Osteoblast (primary cell): Measurements from ENCODE around the gene CA5A. TPM values are rescaled to one million over a fixed set of nuclear protein-coding genes. Genes with fewer than 3 reads are reported as not detected.

Experiments used
- DNase-seq: peaks from one replicate; pipeline ENCODE4 v3.0.0; 2011; ENCODE audit warnings: low spot score, mixed read lengths; ENCODE audit not compliant: insufficient read length; ENCODE audit errors: missing footprints
- H2AFZ ChIP-seq: 2 replicates; pipeline ENCODE4 v1.6.0; 2011; ENCODE audit warnings: mild to moderate bottlenecking, low read length
- H3K27ac ChIP-seq: 2 replicates; pipeline ENCODE4 v1.5.1; 2011; ENCODE audit warnings: mild to moderate bottlenecking, low read depth, low read length, moderate library complexity
- H3K27me3 ChIP-seq: 2 replicates; pipeline ENCODE4 v1.6.0; 2012; ENCODE audit warnings: mild to moderate bottlenecking, control low read depth, inconsistent platforms, low read length, moderate library complexity; ENCODE audit not compliant: insufficient read depth
- H3K36me3 ChIP-seq: 2 replicates; pipeline ENCODE4 v1.5.1; 2011; ENCODE audit warnings: mild to moderate bottlenecking, low read length, control low read depth, moderate library complexity; ENCODE audit not compliant: insufficient read depth
- H3K4me1 ChIP-seq: 2 replicates; pipeline ENCODE4 v1.5.1; 2011; ENCODE audit warnings: mild to moderate bottlenecking, low read length, control low read depth, moderate library complexity; ENCODE audit not compliant: insufficient read depth
- H3K4me2 ChIP-seq: 2 replicates; pipeline ENCODE4 v1.6.0; 2011; ENCODE audit warnings: mild to moderate bottlenecking, low read length; ENCODE audit not compliant: insufficient read depth
- H3K4me3 ChIP-seq: fragments of 200-600 bp; sonication (generic); 3 replicates; pipeline ENCODE4 v1.5.1; 2012; ENCODE audit warnings: mild to moderate bottlenecking, low read length, inconsistent platforms; ENCODE audit not compliant: insufficient read depth
- H3K79me2 ChIP-seq: 2 replicates; pipeline ENCODE4 v1.6.0; 2012; ENCODE audit warnings: mild to moderate bottlenecking, low read length, control low read depth, inconsistent platforms; ENCODE audit not compliant: insufficient read depth
- H3K9me3 ChIP-seq: 2 replicates; pipeline ENCODE4 v1.5.1; 2011; ENCODE audit warnings: low read depth, low read length, control low read depth
- H4K20me1 ChIP-seq: 2 replicates; pipeline ENCODE4 v1.6.0; 2012; ENCODE audit warnings: mild to moderate bottlenecking, low read length, control low read depth; ENCODE audit not compliant: insufficient read depth
- total RNA-seq: library from RNA; depleted of rRNA; stranded (reverse); fragments of >200 nt; gene quantifications from 2 replicates; pipeline ENCODE4 v1.2.3, GENCODE V29; 2012
- TF ChIP-seq, protein P1 (sequence below): IDR thresholded peaks from 2 replicates; pipeline ENCODE4 v1.5.1; 2011; ENCODE audit warnings: mild to moderate bottlenecking, low read depth, low read length, moderate library complexity; ENCODE audit errors: extremely low read depth

The CA5A gene
- total RNA-seq, 1 donor: not detected

GRCh38 chr16:87929986-87930385 is 6.3 kb downstream of the CA5A start:
- no peak for DNase-seq
- Histone ChIP-seq H3K4me3 (no peak overlapping the region), H3K27ac (no peak overlapping the region), H4K20me1 (no peaks in the 10 kb centered on the region), H3K36me3 (no peaks in the 10 kb centered on the region), H3K9me3 (no peaks in the 10 kb centered on the region), H2AFZ (no peak overlapping the region), H3K4me1 (no peaks in the 10 kb centered on the region), H3K79me2 (no peaks in the 10 kb centered on the region), H3K4me2 (no peak overlapping the region), H3K27me3 (peaks cover 9% of the 10 kb centered on the region)
- TF ChIP-seq, protein P1, sequence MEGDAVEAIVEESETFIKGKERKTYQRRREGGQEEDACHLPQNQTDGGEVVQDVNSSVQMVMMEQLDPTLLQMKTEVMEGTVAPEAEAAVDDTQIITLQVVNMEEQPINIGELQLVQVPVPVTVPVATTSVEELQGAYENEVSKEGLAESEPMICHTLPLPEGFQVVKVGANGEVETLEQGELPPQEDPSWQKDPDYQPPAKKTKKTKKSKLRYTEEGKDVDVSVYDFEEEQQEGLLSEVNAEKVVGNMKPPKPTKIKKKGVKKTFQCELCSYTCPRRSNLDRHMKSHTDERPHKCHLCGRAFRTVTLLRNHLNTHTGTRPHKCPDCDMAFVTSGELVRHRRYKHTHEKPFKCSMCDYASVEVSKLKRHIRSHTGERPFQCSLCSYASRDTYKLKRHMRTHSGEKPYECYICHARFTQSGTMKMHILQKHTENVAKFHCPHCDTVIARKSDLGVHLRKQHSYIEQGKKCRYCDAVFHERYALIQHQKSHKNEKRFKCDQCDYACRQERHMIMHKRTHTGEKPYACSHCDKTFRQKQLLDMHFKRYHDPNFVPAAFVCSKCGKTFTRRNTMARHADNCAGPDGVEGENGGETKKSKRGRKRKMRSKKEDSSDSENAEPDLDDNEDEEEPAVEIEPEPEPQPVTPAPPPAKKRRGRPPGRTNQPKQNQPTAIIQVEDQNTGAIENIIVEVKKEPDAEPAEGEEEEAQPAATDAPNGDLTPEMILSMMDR: no peak

GRCh38 chr16:87927195-87927562 is 9.2 kb downstream of the CA5A start:
- Histone ChIP-seq H2AFZ (no peak overlapping the region), H3K9me3 (no peaks in the 10 kb centered on the region), H3K27me3 (peaks cover 26% of the 10 kb centered on the region), H4K20me1 (no peaks in the 10 kb centered on the region), H3K27ac (no peak overlapping the region), H3K36me3 (no peaks in the 10 kb centered on the region), H3K4me1 (no peaks in the 10 kb centered on the region), H3K4me3 (no peak overlapping the region), H3K4me2 (no peak overlapping the region), H3K79me2 (no peaks in the 10 kb centered on the region)
- no peak for DNase-seq
- TF ChIP-seq, protein P1: no peak

DNA sequence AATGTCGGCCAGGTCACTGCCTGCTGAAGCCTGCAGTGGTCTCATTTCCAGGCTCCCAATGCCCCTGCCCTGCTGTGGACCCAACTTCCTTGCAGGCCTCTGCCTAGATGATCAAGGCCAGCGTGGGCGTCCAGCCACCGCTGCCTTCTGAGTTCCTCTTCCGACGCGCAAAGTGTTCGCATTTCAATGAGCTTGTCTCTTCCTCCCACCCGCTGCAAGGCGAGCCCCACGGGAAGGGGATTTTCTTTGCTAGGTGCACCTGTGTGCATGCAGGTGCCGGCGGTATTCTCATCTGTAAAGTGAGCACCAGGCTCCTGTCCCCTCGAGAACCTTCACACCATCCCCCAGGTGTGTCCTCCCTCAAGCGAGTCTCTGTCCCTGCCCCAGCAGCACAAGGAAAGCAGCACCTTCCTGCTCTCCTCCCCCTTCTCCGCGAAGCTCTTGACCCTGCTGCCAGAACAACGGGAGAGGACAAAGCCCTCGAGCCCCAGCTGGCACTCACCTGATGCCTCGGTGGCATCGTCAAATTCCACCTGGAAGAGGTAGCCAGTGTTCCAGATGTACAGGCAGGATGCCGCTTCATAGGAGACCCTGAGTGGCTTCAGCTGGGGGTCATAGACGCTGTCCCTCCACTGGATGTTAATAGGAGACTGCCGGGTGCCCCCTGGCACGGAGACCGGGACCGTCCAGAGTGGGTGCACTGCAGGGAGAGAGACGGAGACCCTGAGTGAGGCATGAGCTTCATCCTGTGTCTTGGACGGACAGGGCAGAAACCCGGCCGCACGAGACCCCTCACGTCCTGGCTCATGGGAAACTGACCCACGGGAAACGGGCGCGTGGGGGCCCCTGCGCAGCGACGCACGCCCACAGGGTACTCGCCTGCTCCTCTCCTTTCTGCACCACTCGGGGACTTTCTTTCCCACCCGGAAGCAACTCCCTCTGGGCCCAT is 9.8 kb downstream of the CA5A start:
- Histone ChIP-seq H3K36me3 (no peaks in the 10 kb centered on the region), H3K27me3 (peaks cover 27% of the 10 kb centered on the region), H2AFZ (no peak overlapping the region), H3K4me2 (no peak overlapping the region), H3K4me1 (no peaks in the 10 kb centered on the region), H4K20me1 (no peaks in the 10 kb centered on the region), H3K9me3 (no peaks in the 10 kb centered on the region), H3K4me3 (no peak overlapping the region), H3K27ac (no peak overlapping the region), H3K79me2 (no peaks in the 10 kb centered on the region)
- DNase-seq: no peak
- TF ChIP-seq, protein P1: no peak

DNA sequence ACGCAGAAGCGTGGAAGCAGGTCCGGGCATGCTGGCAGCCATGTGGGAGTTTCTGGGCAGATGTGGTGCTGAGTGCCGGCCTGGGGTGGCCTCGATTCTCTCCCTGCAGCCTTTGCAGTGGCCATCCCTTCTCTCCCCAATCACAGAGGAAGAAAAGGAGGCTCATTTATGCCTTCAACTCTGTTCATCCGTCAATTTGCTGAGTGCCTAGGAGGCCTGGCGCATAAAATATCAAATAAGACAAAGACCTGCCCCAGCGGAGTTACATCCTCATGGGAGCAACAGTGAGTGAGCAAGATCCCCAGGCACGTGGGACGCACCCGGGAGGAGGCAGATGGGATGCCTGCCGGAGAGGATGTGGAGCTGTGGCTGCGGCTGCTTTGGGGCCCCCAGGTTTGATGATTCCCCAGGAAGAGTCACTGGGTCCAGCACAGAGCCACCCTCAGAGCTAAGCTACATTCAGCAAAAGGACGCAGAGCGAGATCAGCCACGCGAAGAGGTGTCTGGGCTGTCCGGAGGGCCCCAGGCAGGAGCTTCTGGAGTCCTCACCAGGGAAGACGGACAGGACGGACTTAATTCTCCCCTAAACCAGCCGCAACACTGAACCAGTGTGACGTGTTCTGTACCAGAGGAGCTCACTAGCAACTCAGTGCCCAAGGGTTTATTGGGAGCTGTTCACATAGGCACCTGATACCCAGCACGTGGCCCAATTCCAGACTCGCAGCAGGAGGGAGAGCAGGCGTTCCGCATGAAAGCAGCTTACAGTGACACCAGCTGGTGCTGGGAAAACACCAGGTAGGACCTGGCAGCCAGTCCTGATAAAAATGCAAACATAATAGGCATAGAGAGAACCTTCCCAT is 11.3 kb downstream of the CA5A start:
- H3K4me1 ChIP-seq: no peaks in the 10 kb centered on the region
- H3K4me2 ChIP-seq: no peak overlapping the region
- DNase-seq: no peak
- TF ChIP-seq, protein P1: no peak
- peaks cover 27% of the 10 kb centered on the region for H3K27me3 ChIP-seq
- H3K4me3 ChIP-seq: no peak overlapping the region
- H3K9me3 ChIP-seq: no peaks in the 10 kb centered on the region
- H3K36me3 ChIP-seq: no peaks in the 10 kb centered on the region
- no peaks in the 10 kb centered on the region for H3K79me2 ChIP-seq
- H3K27ac ChIP-seq: no peak overlapping the region
- no peaks in the 10 kb centered on the region for H4K20me1 ChIP-seq
- no peak overlapping the region for H2AFZ ChIP-seq
